GM12892 (cell line): ENCODE measurements around the gene FSIP1.

ENCODE experiments used
- POLR2A ChIP-seq: IDR thresholded peaks from 2 replicates; pipeline ENCODE4 v1.6.1; 2011; ENCODE audit warnings: low read depth, low read length, control low read depth
- POLR2AphosphoS5 ChIP-seq: IDR thresholded peaks from 2 replicates; pipeline ENCODE4 v1.6.1; 2011; ENCODE audit warnings: low read depth, low read length, control low read depth
- TAF1 ChIP-seq: IDR thresholded peaks from 2 replicates; pipeline ENCODE4 v1.6.1; 2011; ENCODE audit warnings: low read depth, mild to moderate bottlenecking, control low read depth, low read length, borderline replicate concordance

DNA sequence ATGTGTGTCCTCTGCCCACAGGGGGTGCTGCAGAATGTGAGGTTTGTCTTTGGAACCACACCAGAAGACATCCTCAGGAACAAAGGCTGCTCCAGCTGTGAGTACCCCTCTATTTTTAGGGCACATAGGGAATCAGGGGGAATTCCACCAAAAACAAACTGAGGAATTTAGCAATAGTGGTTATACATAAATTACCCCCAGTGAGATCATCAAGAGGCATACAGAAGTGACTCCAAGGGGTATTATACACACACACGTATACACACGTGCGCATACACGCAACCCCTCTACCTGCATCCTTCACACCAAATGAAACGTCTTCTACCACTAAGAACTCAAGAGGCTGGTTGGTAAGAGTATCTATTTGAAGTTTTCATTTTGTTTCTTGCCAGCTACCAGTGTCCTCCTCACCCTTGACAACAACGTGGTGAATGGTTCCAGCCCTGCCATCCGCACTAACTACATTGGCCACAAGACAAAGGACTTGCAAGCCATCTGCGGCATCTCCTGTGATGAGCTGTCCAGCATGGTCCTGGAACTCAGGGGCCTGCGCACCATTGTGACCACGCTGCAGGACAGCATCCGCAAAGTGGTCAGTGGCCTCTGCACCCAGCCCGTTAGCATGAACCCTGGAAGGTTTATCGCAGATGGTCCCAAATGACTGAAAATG is 198.9 kb downstream of the FSIP1 start:
- TF ChIP-seq POLR2AphosphoS5 (no peak), POLR2A (no peak), TAF1 (no peak)
